GM20000 (cell line): Measurements from ENCODE around the gene PGLYRP3.

Source experiments
- DNase-seq: peaks from one replicate; pipeline ENCODE4 v3.0.0; 2012; ENCODE audit warnings: low spot score
- CTCF ChIP-seq: IDR thresholded peaks from 2 replicates; pipeline ENCODE4 v1.5.1; 2012; ENCODE audit warnings: mild to moderate bottlenecking, control low read depth; ENCODE audit errors: extremely low read depth, missing control alignments

PGLYRP3 gene

GRCh38 chr1:153358691-153358975 is 45.9 kb upstream of the PGLYRP3 start:
- no peak for DNase-seq
- TF ChIP-seq CTCF = no peak

DNA sequence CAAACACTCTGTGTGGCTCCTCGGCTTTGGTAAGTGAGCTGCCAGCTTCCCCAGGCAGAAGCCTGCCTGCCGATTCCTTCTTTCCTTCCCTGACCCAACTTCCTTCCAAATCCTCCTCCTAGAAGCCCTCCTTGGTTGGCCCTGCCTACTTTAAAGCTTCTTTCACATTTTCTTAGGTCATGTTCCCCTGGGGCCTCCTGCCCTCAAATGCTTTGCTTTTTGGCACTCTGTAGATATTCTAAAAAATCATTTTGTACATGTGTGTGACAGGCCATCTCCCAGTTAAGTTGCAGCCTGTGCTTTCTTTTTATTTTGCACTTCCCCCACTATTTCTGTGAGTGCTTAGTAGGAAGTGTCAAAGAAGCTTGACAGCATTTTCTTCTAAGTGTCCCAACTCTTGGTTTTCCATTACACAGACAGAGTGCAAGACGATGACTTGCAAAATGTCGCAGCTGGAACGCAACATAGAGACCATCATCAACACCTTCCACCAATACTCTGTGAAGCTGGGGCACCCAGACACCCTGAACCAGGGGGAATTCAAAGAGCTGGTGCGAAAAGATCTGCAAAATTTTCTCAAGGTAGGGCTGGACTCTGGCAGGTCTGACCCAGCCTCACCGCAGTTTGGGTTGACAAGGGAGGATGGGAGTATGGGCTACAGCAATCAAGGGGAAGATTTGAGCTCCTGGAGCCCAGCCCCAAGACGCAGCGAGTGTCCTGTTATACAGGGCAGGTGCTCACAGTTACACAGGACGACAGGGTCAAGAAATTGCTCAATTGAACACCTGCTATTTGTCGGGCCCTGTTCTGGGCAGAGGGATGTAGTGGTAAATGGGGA is 45.3 kb upstream of the PGLYRP3 start, which contains the start of gene S100A9:
Gene S100A9, plus strand, starts transcription at position 2 of the 838 bp plus-strand sequence. Its CDS starts 430 bp downstream, at position 432.
- no peak for DNase-seq
- TF ChIP-seq CTCF = no peak

DNA sequence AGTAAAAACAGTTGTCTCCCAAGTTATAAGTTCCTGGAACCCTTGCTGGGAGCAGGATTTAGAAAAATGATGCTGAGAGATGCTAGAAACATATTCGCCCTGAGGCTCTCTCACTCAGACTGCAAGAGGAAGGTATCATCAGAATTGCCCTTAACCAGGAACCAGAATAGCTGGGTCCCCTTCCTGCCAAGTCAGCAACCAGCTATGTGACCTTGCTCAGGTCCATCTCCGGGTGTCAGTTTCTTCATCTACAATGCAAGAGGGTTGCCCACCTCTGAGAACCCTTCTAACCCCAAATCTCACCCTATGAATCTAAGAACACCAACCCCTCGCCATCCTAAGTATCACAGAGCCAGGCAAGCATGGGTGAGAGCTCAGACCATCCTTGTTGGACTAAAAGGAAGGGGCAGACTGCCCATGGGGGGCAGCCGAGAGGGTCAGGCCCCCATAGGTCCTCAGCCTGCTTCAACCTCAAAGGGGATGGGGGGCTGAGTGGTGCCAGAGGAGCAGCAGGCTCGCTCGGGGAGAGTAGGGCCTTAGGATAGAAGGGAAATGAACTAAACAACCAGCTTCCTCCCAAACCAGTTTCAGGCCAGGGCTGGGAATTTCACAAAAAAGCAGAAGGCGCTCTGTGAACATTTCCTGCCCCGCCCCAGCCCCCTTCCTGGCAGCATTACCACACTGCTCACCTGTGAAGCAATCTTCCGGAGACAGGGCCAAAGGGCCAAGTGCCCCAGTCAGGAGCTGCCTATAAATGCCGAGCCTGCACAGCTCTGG is 44.5 kb upstream of the PGLYRP3 start:
- TF ChIP-seq CTCF = no peak
- no peak for DNase-seq

DNA sequence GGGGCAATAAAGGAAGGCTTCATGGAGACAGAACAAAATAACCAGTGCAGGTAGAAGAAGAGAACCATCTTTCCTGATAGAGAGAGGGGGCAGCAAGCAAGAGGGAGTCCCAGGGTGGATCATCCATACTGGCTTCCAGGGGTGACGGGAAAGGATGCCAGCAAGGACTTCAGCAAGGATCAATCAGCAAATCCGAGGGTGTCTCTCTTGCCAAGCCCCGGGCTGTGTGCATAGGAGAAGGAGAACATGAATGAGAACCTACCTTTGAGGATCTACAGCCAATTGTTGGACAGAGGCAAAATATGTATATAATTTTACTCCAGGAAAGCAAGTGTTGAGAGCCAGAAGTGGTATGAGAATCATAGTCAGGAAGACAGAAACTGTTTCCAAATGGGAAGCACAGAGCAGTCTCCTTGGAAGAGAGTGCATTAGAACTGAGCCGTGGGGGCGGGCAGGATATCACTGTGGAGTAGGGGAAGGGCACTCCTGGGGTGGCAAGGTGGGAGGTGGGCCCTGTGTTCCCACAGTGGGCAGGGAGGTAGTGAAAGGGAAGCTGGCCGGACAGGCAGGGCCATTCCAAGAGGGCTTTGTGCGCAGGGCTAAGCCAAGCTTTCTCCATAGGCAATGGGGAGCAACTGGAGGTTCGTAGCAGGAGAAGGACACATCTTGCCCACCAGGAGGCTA is 43.8 kb upstream of the PGLYRP3 start:
- DNase-seq = no peak
- no peak for TF ChIP-seq CTCF

- DNase-seq = peak; percentile 54
Observed at GRCh38 chr1:153355445-153356071, 42.8 kb upstream of the PGLYRP3 start.

DNA sequence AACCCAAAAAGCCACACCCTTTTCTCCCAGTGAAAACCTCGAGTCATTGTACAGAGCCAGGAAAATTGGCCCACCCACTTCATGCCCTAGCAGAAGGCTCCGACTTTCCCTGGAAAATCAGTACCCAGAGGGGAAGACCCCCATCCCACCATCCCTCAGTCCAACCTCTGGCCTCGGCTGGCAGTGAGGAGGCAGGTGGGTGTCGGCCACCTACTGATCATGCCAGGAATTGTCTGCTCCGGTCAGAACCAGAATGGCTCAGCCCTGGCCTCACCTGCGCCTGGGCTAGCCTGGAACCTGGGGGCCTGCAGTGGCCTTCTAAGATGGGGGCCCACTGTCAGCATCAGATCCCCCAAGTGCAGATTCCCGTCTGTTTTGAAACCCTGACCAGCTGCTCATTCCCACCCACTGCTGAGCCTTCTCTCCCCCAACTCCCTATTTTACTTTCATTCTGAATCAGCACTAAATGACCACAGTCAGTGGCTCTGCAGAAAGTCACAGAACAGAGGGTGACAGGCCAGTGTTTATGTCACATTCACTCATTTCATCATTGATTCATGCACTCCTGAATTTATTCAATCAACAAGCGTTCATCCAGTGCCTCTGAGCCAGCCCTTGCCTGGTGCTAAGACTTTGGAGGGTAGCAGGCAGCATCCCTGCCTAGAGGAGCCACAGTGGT is 41.9 kb upstream of the PGLYRP3 start:
- no peak for TF ChIP-seq CTCF
- no peak for DNase-seq

More at GRCh38 chr1:153355445-153356071, 42.8 kb upstream of the PGLYRP3 start:
- TF ChIP-seq CTCF = peak; percentile 36
